GM12892 (cell line): Measurements from ENCODE around the gene KCNG2.

Experiments
- POLR2A ChIP-seq: IDR thresholded peaks from 2 replicates; pipeline ENCODE4 v1.6.1; 2011; ENCODE audit warnings: low read depth, low read length, control low read depth
- POLR2AphosphoS5 ChIP-seq: IDR thresholded peaks from 2 replicates; pipeline ENCODE4 v1.6.1; 2011; ENCODE audit warnings: low read depth, low read length, control low read depth
- TAF1 ChIP-seq: IDR thresholded peaks from 2 replicates; pipeline ENCODE4 v1.6.1; 2011; ENCODE audit warnings: low read depth, mild to moderate bottlenecking, control low read depth, low read length, borderline replicate concordance

GRCh38 chr18:79903071-79903635 lies 105.4 kb downstream of the KCNG2 start:
- TF ChIP-seq POLR2A (no peak), POLR2AphosphoS5 (no peak), TAF1 (no peak)
